Measurements from ENCODE around the gene CCDC141. TPM values are rescaled to one million over a fixed set of nuclear protein-coding genes. Genes with fewer than 3 reads are reported as not detected.

Gene CCDC141
- polyA plus RNA-seq, 2 of the 4 experiments (the other 2 are of a cell fraction) = not detected

DNA sequence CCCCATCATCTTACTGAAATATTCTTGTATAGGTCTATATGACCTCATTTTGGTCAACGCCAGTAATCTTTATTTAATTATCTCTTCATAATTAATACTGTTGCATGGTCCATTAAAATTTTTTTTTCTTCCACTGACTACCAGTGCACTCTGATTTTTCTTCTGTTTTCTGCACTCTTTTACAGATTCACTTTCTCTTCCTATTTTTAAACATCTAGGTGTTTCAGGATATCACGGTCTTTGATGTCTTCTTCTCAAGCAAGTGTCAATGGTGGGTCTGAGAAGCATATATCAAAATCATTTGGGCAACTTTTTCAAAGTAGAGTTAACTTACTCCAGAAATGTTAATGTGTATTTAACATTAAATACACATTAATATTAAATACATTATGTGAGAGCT lies 51.4 kb downstream of the CCDC141 start:
- WGBS (ENCODE audit: missing lambda C conversion rate) = 25% methylated on average over 2 of the region's 2 CpGs
- TF ChIP-seq, protein P1, sequence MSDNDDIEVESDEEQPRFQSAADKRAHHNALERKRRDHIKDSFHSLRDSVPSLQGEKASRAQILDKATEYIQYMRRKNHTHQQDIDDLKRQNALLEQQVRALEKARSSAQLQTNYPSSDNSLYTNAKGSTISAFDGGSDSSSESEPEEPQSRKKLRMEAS (IDR thresholded peaks at IDR 0.05) = no peak
- TF ChIP-seq RNF2 (IDR thresholded peaks at IDR 0.05; ENCODE audit: borderline replicate concordance, low read depth) (no peak), EHF (CRISPR knock-in tag; IDR thresholded peaks at IDR 0.05) (no peak), JUNB (IDR thresholded peaks at IDR 0.05) (no peak), FOXS1 (CRISPR knock-in tag; IDR thresholded peaks at IDR 0.05) (no peak), GATA3 (IDR thresholded peaks at IDR 0.05; ENCODE audit: borderline replicate concordance) (no peak), TFCP2L1 (CRISPR knock-in tag; IDR thresholded peaks at IDR 0.05) (no peak), POLR2A (IDR thresholded peaks at IDR 0.05; ENCODE audit: low read length) (no peak), CBX2 (IDR thresholded peaks at IDR 0.05; ENCODE audit: borderline replicate concordance, low read depth) (no peak), MYC (IDR thresholded peaks at IDR 0.05; ENCODE audit: borderline replicate concordance, low read length) (no peak)
- TF ChIP-seq, protein P2, sequence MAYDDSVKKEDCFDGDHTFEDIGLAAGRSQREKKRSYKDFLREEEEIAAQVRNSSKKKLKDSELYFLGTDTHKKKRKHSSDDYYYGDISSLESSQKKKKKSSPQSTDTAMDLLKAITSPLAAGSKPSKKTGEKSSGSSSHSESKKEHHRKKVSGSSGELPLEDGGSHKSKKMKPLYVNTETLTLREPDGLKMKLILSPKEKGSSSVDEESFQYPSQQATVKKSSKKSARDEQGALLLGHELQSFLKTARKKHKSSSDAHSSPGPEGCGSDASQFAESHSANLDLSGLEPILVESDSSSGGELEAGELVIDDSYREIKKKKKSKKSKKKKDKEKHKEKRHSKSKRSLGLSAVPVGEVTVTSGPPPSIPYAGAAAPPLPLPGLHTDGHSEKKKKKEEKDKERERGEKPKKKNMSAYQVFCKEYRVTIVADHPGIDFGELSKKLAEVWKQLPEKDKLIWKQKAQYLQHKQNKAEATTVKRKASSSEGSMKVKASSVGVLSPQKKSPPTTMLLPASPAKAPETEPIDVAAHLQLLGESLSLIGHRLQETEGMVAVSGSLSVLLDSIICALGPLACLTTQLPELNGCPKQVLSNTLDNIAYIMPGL (CRISPR knock-in tag; IDR thresholded peaks at IDR 0.05; ENCODE audit: borderline replicate concordance) = no peak
- TF ChIP-seq, protein P3, sequence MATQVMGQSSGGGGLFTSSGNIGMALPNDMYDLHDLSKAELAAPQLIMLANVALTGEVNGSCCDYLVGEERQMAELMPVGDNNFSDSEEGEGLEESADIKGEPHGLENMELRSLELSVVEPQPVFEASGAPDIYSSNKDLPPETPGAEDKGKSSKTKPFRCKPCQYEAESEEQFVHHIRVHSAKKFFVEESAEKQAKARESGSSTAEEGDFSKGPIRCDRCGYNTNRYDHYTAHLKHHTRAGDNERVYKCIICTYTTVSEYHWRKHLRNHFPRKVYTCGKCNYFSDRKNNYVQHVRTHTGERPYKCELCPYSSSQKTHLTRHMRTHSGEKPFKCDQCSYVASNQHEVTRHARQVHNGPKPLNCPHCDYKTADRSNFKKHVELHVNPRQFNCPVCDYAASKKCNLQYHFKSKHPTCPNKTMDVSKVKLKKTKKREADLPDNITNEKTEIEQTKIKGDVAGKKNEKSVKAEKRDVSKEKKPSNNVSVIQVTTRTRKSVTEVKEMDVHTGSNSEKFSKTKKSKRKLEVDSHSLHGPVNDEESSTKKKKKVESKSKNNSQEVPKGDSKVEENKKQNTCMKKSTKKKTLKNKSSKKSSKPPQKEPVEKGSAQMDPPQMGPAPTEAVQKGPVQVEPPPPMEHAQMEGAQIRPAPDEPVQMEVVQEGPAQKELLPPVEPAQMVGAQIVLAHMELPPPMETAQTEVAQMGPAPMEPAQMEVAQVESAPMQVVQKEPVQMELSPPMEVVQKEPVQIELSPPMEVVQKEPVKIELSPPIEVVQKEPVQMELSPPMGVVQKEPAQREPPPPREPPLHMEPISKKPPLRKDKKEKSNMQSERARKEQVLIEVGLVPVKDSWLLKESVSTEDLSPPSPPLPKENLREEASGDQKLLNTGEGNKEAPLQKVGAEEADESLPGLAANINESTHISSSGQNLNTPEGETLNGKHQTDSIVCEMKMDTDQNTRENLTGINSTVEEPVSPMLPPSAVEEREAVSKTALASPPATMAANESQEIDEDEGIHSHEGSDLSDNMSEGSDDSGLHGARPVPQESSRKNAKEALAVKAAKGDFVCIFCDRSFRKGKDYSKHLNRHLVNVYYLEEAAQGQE (IDR thresholded peaks at IDR 0.05) = no peak
- ATAC-seq (no peak), DNase-seq (ENCODE audit: low read depth in 1 of 2, low spot score in 1 of 2) (no peak), FAIRE-seq (no peak)
- Histone ChIP-seq H3K4me1 (no peaks in the 10 kb centered on the region), H3K9me3 (no peaks in the 10 kb centered on the region; the same call in 2 of the 3 replicates), H3K4me2 (no peak overlapping the region), H3K4me3 (no peak overlapping the region), H3K27ac (no peak overlapping the region)
- ChIA-PET CTCF (no interaction called here), POLR2A (no interaction called here)

DNA sequence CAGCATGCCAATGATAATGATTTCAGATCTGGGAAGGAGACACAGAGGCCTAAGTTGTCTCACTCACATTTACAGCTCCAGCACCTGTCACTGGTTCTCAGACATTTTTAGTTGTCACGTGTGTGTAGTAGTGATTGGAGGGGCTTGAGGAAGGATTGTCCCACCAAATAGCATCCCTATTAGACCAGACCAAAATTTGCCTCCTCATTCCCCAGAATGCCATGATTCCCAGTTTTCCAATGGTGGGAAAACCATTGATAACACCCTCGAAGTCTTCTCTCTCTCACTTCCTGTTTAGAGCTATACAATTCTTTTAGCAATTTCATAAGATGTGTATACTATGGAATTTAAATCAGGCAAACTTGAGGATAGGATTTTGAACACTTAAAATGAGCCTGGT lies 52.5 kb downstream of the CCDC141 start:
- Histone ChIP-seq H3K27ac (no peak overlapping the region), H3K4me2 (no peak overlapping the region), H3K4me1 (no peaks in the 10 kb centered on the region), H3K4me3 (no peak overlapping the region), H3K9me3 (no peaks in the 10 kb centered on the region; the same call in 2 of the 3 replicates)
- ATAC-seq (no peak), DNase-seq (ENCODE audit: low read depth in 1 of 2, low spot score in 1 of 2) (no peak), FAIRE-seq (no peak)
- no peak for TF ChIP-seq ZFP36 (IDR thresholded peaks at IDR 0.05; ENCODE audit: borderline replicate concordance, partially characterized antibody)
- TF ChIP-seq JUNB (IDR thresholded peaks at IDR 0.05) = no peak
- TF ChIP-seq SMC3 (IDR thresholded peaks at IDR 0.05) = no peak
- no peak for TF ChIP-seq CBX2 (IDR thresholded peaks at IDR 0.05; ENCODE audit: borderline replicate concordance, low read depth)
- no peak for TF ChIP-seq SREBF2 (IDR thresholded peaks at IDR 0.05)
- TF ChIP-seq CHD4 (IDR thresholded peaks at IDR 0.05; ENCODE audit: borderline replicate concordance) = no peak
- TF ChIP-seq, protein P4, sequence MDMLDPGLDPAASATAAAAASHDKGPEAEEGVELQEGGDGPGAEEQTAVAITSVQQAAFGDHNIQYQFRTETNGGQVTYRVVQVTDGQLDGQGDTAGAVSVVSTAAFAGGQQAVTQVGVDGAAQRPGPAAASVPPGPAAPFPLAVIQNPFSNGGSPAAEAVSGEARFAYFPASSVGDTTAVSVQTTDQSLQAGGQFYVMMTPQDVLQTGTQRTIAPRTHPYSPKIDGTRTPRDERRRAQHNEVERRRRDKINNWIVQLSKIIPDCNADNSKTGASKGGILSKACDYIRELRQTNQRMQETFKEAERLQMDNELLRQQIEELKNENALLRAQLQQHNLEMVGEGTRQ (IDR thresholded peaks at IDR 0.05) = no peak
- TF ChIP-seq ZSCAN20 (CRISPR knock-in tag; IDR thresholded peaks at IDR 0.05) = no peak
- no peak for TF ChIP-seq ZNF302 (CRISPR knock-in tag; IDR thresholded peaks at IDR 0.05)
- TF ChIP-seq EHF (CRISPR knock-in tag; IDR thresholded peaks at IDR 0.05) = no peak
- TF ChIP-seq, protein P1 (IDR thresholded peaks at IDR 0.05) = no peak
- TF ChIP-seq HDAC2 (IDR thresholded peaks at IDR 0.05) = no peak
- no peak for TF ChIP-seq PHF8 (IDR thresholded peaks at IDR 0.05; ENCODE audit: borderline replicate concordance, low read depth)
- no peak for TF ChIP-seq RARB (CRISPR knock-in tag; IDR thresholded peaks at IDR 0.05)
- no peak for TF ChIP-seq RAD21 (conservative IDR thresholded peaks at IDR 0.05 in 1 of 2, IDR thresholded peaks at IDR 0.05 in 1 of 2)
- TF ChIP-seq, protein P5, sequence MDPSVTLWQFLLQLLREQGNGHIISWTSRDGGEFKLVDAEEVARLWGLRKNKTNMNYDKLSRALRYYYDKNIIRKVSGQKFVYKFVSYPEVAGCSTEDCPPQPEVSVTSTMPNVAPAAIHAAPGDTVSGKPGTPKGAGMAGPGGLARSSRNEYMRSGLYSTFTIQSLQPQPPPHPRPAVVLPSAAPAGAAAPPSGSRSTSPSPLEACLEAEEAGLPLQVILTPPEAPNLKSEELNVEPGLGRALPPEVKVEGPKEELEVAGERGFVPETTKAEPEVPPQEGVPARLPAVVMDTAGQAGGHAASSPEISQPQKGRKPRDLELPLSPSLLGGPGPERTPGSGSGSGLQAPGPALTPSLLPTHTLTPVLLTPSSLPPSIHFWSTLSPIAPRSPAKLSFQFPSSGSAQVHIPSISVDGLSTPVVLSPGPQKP (IDR thresholded peaks at IDR 0.05; ENCODE audit: low read depth, low read length) = no peak
- no peak for TF ChIP-seq NFE2L2 (conservative IDR thresholded peaks at IDR 0.05; ENCODE audit: low read length)
- no peak for TF ChIP-seq HOXB5 (CRISPR knock-in tag; IDR thresholded peaks at IDR 0.05)
- TF ChIP-seq, protein P2 (CRISPR knock-in tag; IDR thresholded peaks at IDR 0.05; ENCODE audit: borderline replicate concordance) = no peak
- 0% methylated on average over 2 of the region's 2 CpGs for WGBS (ENCODE audit: missing lambda C conversion rate)
- POLR2A ChIA-PET = no interaction called here
- CTCF ChIA-PET = no interaction called here

Data from A549 (cell line).